ENCODE data around the gene GMPR2.
"Not testable (repeated sequence)": the region's sequence is repeated elsewhere in the genome, so short reads cannot be mapped to it uniquely, and the experiment has no call there.

Gene GMPR2

GRCh38 chr14:24232121-24232644 is 546 bp upstream of the GMPR2 start, which contains the start of gene NEDD8:
NEDD8 (minus strand) TSS chr14:24232367; CDS start chr14:24232267, 100 bp downstream.
- peak; percentile 69 to 94 (median 84) for DNase-seq

- no peak for DNase-seq
These were observed 773 bp downstream of the GMPR2 start for GRCh38 chr14:24233538-24233866.

GRCh38 chr14:24234095-24235005 is 1.6 kb downstream of the GMPR2 start:
- no peak for DNase-seq

- no peak for DNase-seq
These were observed 3.3 kb downstream of the GMPR2 start for GRCh38 chr14:24235804-24236688.

GRCh38 chr14:24236689-24237462 is 4.1 kb downstream of the GMPR2 start:
- DNase-seq: no peak

- no peak for DNase-seq
These were observed 4.8 kb downstream of the GMPR2 start for GRCh38 chr14:24237463-24237955.

GRCh38 chr14:24238123-24238522 is 5.4 kb downstream of the GMPR2 start:
- DNase-seq: no peak

- DNase-seq: no peak
These were observed 5.9 kb downstream of the GMPR2 start for GRCh38 chr14:24238527-24239037.

GRCh38 chr14:24240110-24240918 is 7.6 kb downstream of the GMPR2 start:
- DNase-seq: no peak

- DNase-seq: peak; percentile 90 to 96 (median 93)
These were observed 9.2 kb downstream of the GMPR2 start for GRCh38 chr14:24241829-24242443.

- peak in 1 of 5 donors; percentile 15 for DNase-seq
These were observed 10.7 kb downstream of the GMPR2 start for GRCh38 chr14:24243336-24243836.

- not testable (repeated sequence) for DNase-seq
These were observed 12.6 kb downstream of the GMPR2 start for GRCh38 chr14:24245350-24245749.

GRCh38 chr14:24246765-24247212 is 14.1 kb downstream of the GMPR2 start:
- DNase-seq: peak in 1 of 5 donors; percentile 81

GRCh38 chr14:24247422-24247821 is 14.7 kb downstream of the GMPR2 start:
- no peak for DNase-seq

GRCh38 chr14:24249230-24250021 is 16.7 kb downstream of the GMPR2 start:
- DNase-seq: no peak

GRCh38 chr14:24250354-24250753 is 17.6 kb downstream of the GMPR2 start:
- no peak for DNase-seq

GRCh38 chr14:24251880-24252288 is 19.2 kb downstream of the GMPR2 start:
- DNase-seq: no peak

- no peak for DNase-seq
These were observed 19.8 kb downstream of the GMPR2 start for GRCh38 chr14:24252289-24253124.
